Measurements from ENCODE around the gene MSI2.

The MSI2 gene

GRCh38 chr17:57467801-57468200, 211.5 kb downstream of the MSI2 start:
- H3K9me3 ChIP-seq (ENCODE audit: insufficient read depth, low read depth, low read length), result no peaks in the 10 kb centered on the region
- H3K79me2 ChIP-seq (ENCODE audit: insufficient read depth, low read length), result peaks cover 96% of the 10 kb centered on the region
- H3K36me3 ChIP-seq (ENCODE audit: insufficient read depth, low read length), result peaks cover 23% of the 10 kb centered on the region; the same call in 1 of the 2 replicates
- H3K9me2 ChIP-seq (replicated peaks; ENCODE audit: low read depth, low read length), result no peaks in the 10 kb centered on the region
- H3K9ac ChIP-seq (ENCODE audit: low read depth, low read length, poor library complexity, severe bottlenecking), result no peak overlapping the region
- no peaks in the 10 kb centered on the region for H3K27me3 ChIP-seq (ENCODE audit: insufficient read depth, low read length, poor library complexity, severe bottlenecking)
- H3K4me1 ChIP-seq (ENCODE audit: insufficient read depth, low read length, poor library complexity, severe bottlenecking), result peaks cover 77% of the 10 kb centered on the region
- TF ChIP-seq EZH2phosphoT487 (IDR thresholded peaks at IDR 0.05; ENCODE audit: borderline replicate concordance) (no peak), CTCF (conservative IDR thresholded peaks at IDR 0.05; ENCODE audit: low read length) (no peak)
- H3K4me2 ChIP-seq (ENCODE audit: low read depth, low read length, poor library complexity, severe bottlenecking), result no peak overlapping the region
- no peaks in the 10 kb centered on the region for H3F3A ChIP-seq (ENCODE audit: low read depth)
- H4K20me1 ChIP-seq (ENCODE audit: insufficient read depth, low read length, poor library complexity, severe bottlenecking), result peaks cover 4% of the 10 kb centered on the region
- no peak overlapping the region for H2AFZ ChIP-seq (ENCODE audit: low read length)
- H3K4me3 ChIP-seq (ENCODE audit: low read length, poor library complexity, severe bottlenecking), result no peak overlapping the region

- H3K4me1 ChIP-seq (ENCODE audit: insufficient read depth, low read length, poor library complexity, severe bottlenecking), result peaks cover 73% of the 10 kb centered on the region
- H3K9ac ChIP-seq (ENCODE audit: low read depth, low read length, poor library complexity, severe bottlenecking), result peak overlapping the region; percentile 12
- no peak overlapping the region for H3K4me2 ChIP-seq (ENCODE audit: low read depth, low read length, poor library complexity, severe bottlenecking)
These were observed 212.8 kb downstream of the MSI2 start for GRCh38 chr17:57468932-57469775.

GRCh38 chr17:57470906-57471305, 214.6 kb downstream of the MSI2 start:
- Histone ChIP-seq H3K79me2 (ENCODE audit: insufficient read depth, low read length) (peaks cover 96% of the 10 kb centered on the region), H3F3A (ENCODE audit: low read depth) (no peaks in the 10 kb centered on the region), H3K36me3 (ENCODE audit: insufficient read depth, low read length) (peaks cover 36% of the 10 kb centered on the region; the same call in 1 of the 2 replicates), H3K4me1 (ENCODE audit: insufficient read depth, low read length, poor library complexity, severe bottlenecking) (peaks cover 61% of the 10 kb centered on the region), H3K9me2 (replicated peaks; ENCODE audit: low read depth, low read length) (no peaks in the 10 kb centered on the region), H3K9ac (ENCODE audit: low read depth, low read length, poor library complexity, severe bottlenecking) (peak overlapping the region; percentile 34), H2AFZ (ENCODE audit: low read length) (no peak overlapping the region), H3K27me3 (ENCODE audit: insufficient read depth, low read length, poor library complexity, severe bottlenecking) (no peaks in the 10 kb centered on the region), H3K9me3 (ENCODE audit: insufficient read depth, low read depth, low read length) (no peaks in the 10 kb centered on the region), H4K20me1 (ENCODE audit: insufficient read depth, low read length, poor library complexity, severe bottlenecking) (peaks cover 26% of the 10 kb centered on the region), H3K4me3 (ENCODE audit: low read length, poor library complexity, severe bottlenecking) (no peak overlapping the region), H3K4me2 (ENCODE audit: low read depth, low read length, poor library complexity, severe bottlenecking) (no peak overlapping the region)
- TF ChIP-seq CTCF (conservative IDR thresholded peaks at IDR 0.05; ENCODE audit: low read length) (no peak), EZH2phosphoT487 (IDR thresholded peaks at IDR 0.05; ENCODE audit: borderline replicate concordance) (no peak)

More at GRCh38 chr17:57468932-57469775, 212.8 kb downstream of the MSI2 start:
- Histone ChIP-seq H3F3A (ENCODE audit: low read depth) (no peaks in the 10 kb centered on the region), H3K9me3 (ENCODE audit: insufficient read depth, low read depth, low read length) (no peaks in the 10 kb centered on the region), H3K27me3 (ENCODE audit: insufficient read depth, low read length, poor library complexity, severe bottlenecking) (no peaks in the 10 kb centered on the region), H2AFZ (ENCODE audit: low read length) (no peak overlapping the region), H4K20me1 (ENCODE audit: insufficient read depth, low read length, poor library complexity, severe bottlenecking) (peaks cover 15% of the 10 kb centered on the region), H3K79me2 (ENCODE audit: insufficient read depth, low read length) (peaks cover 96% of the 10 kb centered on the region), H3K9me2 (replicated peaks; ENCODE audit: low read depth, low read length) (no peaks in the 10 kb centered on the region), H3K36me3 (ENCODE audit: insufficient read depth, low read length) (peaks cover 28% of the 10 kb centered on the region; the same call in 1 of the 2 replicates), H3K4me3 (ENCODE audit: low read length, poor library complexity, severe bottlenecking) (no peak overlapping the region)
- TF ChIP-seq EZH2phosphoT487 (IDR thresholded peaks at IDR 0.05; ENCODE audit: borderline replicate concordance) (no peak), CTCF (conservative IDR thresholded peaks at IDR 0.05; ENCODE audit: low read length) (no peak)
